Hindlimb muscle (tissue), 1 donor: Measurements from ENCODE around the gene TBX15. TPM values are rescaled to one million over a fixed set of nuclear protein-coding genes. Genes with fewer than 3 reads are reported as not detected.

Source experiments
- DNase-seq: peaks from one replicate; pipeline ENCODE4 v3.0.0-alpha.2; 2013
- polyA plus RNA-seq: library from polyadenylated mRNA; unstranded; fragments of 120-200 nt; gene quantifications from one replicate; pipeline ENCODE4 v1.2.1, GENCODE V29; 2013; ENCODE audit not compliant: insufficient read length

The TBX15 gene
- polyA plus RNA-seq, 1 donor, result 61.2 TPM

DNA sequence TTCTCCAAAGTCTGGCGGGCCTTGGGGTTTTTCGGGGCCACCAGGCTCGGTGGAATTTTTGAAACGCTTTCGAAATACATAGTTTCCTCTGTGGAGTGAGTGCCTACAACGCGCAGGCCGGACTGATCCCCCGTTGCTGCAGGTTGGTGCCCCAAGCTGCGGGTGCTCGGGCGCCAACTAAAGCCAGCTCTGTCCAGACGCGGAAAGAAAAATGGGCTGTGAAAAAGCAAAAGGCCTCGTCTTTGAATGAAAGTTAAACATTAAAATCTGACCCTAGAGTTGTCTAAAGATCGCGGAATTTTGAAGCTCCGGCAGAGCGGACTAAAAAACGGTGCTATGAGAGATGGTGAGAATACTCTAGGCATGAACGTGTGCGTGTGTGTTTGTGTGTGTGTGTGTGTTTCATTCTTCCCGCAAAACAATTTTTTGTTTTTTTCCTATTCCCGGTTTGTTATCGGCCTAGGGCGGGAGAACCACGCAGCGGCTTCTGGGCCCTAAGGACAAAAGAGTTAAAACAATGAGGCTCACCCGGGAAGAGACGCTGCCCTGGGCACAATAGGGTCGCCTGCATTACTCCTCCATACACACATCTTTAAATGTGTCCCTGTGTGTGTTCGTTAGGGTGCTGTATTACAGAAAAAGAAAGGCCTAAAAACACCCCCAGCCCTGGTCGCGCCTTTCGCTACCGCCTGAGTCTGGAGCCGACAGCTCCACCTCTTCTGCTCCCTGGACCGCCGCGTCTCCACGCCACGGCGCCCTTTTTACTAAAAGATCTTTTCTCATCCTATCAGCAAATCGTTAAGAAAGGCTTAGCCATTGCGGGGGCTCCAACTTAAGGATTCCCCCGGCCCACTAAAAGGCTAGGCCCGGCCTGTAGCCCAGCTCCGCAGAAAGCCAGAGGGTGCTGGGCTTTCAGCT lies 3.2 kb downstream of the TBX15 start:
- peak; percentile 58 for DNase-seq

DNA sequence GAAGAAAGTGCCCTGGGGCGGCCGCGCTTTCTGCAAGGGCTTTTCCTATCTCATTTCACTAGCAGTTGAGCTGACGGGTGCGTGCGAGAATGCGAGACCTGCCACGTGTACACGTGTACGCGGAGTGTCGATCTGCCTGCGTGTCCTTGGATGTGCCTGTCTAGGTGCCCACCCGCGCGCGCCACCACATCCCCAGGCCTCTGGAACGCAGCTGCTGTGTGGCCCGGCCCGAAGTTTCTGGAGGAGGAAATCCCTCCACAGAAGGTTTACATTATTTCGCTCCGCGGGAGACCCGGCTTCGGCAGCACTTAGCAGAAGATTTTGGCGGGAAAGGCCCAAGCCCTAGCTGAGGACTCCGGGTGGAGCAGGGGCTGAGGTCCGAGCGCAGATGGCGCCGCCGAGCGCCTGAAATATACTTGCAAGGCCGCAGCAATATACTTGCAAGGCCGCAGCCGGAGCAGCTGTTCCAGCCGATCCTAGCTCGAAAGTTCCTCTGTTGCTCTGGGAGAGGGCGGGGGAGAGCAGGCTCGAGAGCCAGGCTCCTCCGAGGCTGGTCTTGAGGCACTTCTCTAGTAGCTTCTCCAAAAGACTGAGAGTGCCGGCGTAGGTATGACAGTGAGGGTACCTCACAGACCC lies 3.9 kb downstream of the TBX15 start:
- peak; percentile 84 for DNase-seq

DNA sequence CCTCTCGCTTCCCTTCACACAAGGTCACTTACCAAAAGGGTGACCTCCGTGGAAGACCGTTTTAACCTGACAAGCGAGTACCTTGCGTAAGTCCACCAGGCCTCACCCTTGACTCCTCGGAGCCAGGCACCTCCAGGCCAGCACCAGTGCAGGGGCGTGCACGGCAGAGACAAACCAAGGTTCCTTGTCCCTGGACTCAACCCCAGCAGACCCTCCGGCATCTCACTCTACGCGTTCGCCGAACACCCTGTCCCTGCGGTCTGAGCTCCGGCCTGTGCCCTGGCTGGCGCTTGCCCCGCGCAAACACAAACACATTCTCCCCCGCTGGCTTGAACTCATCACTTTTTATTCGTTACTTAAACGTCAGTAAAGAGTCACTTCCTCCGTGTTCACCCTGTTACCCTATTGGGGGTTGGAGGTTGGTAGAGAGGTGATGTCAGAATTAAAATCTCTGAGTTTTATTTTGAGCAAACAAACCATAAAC lies 4.5 kb downstream of the TBX15 start:
- DNase-seq, result no peak

DNA sequence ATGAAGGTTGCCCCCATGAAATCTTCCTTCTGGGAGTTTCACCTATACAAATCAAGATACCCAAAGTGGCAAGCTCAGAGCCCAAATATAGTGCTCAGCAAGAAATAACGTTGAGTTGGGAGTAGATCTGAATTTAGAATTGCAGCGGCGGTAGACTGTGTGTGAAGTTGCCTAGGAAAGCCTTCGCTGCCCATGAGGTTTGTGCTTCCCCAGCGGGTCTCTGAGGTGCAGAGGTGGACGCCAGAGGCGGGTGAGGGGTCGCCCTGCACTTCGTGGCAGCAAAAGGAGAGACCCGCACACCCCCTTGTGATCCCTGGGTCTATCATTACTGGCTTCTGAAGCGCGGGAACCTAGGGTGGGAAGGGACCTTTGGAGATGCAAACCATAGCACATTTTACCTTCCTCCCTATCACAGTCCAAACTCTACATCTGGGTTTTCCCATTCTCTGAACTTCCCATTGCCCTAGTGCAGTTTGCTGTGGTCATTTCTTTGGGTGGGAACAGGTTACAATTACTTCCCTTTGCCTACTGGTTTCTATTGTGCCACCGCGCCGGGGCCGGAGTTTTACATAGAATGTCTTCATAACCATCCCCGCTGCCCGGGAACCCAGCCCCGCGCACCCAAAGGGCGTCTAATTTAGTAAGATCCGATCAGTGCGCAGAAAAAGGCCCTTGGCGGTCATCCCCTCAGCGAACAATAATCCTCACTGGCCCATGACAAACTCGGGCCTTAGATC lies 5.2 kb downstream of the TBX15 start:
- DNase-seq, result peak; percentile 48

DNA sequence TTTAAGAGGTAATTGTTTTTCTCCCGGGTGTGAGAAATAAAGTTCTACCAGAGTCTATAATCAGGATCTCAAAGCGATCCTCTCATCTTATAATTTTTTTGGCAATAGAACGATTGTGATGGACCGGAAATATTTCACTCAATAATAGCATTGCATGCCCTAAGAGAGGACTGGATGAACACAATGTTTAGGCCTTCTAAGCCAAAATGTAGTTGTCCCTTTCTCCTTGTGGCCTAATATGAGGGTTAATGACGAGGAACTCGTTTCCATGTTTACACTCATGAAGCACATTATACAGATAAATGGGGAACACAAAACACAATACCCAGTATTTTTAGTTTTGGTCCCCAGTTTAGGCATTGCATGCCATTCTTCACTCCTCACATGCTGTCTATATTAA lies 5.9 kb downstream of the TBX15 start:
- no peak for DNase-seq

DNA sequence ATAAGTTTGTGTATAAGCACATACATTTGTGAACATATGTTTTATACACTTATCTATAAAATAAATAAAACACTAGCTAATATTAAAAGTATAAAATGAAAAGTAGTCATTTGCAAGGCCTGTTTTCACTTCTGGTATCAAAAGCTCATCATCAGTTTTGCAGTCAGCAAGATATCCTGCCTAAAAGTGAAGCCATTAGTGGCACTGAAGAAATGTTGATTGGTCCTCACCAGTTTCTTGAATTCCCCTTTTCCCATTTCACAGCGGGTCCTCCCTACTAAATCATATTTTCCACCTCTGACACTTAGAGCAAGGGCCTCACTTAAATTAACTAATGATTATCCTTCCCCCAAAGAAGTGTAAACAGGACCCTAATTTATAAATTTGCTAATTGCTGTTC lies 6.7 kb downstream of the TBX15 start:
- no peak for DNase-seq

DNA sequence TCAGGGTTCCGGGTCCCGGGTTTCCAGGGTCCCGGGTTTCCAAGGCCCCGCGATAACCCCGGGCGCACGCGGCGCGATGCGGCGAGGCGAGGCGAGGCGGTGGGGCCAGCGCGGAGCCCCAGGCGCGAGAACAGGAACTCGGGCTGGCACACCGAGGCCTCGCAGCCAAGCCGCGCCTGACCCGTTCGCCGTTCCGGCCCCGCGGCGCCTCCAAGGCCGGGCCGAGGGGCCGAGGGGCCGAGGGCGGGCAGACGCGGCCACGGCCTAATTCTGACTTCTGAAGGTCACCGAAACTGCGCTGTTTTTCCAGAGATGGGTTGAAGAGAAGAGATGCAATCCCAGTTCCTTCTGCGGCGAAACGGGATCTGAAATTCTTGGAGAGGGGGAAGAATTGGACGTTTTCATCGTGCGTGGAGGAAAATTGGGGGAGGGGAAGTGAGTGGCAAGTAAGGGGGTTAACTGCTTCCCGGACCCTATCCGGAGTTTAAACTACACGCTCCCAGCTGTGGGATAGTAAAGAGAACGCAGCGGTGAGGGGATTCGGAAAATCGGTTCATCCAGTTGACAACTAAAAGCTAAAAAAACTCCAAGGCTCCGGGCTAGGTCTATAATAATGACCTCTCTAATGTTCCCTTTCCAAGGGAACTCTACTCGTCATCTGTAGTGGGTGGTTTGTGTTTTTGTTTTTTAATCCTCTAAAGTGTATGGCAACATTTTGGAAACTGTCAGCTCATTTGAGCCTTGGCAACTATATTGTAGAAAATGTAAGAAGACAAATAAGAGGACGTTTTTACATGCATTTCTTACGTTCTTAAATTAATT lies 8.2 kb downstream of the TBX15 start:
- no peak for DNase-seq

DNA sequence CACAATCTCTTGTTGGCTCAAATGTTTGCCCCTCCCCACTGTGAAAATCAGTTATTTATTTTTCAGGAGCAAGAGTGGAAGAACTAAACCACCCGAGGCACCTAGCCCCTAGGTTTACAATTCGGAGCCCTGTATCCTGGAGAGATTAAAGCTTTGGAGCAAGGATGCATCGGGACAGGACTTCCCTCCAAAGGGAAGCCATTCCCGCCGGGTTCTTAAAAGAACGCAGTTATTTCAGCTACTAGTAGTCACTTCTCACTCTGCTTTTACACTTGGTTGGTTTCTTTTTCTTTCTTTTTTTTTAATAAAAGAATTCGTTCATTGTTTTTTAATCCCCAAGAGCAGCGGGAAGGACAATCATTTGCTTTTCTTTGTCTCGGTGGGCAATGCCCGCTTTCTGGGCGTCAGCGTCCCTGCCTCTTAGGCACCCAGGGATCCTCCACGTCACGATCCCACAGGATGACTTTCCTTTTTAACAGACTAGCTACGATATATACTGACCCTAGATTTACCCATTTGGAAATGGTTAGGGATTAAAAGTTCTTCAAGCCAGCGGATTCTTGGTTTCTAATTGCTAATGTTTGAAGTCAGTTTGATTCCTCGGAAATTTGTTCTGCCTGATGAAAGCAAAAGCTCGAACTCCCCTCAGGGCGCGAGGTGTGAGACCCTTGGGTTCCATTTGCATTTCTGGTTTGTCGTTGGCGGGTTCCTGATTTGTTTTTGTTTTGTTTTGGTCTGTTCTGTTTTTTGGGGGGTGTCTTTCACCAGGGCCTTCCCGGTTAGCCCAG lies 9.0 kb downstream of the TBX15 start:
- no peak for DNase-seq

DNA sequence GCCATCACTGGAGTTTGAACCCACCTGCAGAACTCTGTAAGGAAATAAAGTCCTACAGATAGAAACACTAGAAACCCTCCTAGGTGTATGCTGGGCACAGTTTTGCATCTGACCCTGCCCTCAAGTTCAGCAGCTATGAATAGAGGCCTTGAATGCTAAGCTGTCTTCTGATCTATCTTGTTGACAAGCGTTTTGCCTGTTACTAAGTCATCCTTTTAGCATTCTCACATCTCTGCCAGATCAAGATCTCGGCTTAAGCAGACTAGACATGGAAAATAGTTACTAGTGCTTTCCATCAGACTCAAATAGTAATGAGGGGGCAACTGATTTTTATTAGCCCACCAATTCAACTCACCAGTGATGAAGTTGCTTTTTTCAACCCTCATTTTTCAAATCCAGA lies 10.5 kb downstream of the TBX15 start:
- no peak for DNase-seq

DNA sequence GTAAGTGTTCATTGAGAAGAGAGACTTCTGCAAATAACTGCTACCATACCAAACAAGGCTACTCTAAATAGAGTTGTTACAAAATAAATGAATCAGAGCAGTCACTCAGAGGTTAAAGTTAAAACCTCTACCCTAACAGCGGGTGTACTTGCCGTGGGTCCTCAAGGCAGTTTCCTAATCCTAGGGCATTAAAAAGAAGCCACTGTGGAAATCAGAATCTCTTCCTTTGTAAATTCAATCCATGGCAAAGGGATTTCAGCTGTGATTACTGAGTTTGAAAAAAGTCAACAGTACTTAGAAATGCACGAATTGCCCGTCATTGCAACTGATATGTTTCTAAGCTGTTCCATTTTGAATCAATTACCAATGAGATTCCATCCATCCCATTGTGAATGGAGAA lies 13.5 kb downstream of the TBX15 start:
- no peak for DNase-seq

DNA sequence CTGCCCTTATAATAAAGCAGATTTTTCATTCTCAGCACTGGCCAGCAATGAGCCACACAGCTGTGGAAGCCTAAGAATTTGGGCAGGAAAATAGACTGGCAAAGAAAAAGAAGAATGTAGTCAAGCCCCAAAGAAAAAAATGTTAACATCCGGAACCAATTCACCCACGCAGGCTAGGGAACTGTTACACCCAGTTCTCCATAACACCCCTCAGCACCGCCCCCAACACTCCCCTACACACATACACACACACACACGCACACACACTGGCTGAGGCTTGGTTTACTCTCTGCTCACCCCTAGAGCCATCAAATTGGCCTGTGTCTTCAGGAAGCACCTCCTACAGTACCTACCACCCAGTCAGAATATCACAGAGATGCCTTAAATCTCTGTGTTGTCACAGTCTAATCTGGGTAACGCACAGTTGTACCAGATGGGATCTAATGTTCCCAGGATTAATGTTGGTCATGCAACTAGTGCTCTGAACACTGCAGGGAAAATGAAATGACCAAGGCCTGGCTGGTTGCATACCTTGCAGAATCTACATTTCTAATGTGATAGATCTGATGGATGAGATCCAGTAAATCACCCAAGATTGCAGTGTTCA lies 14.5 kb downstream of the TBX15 start:
- DNase-seq, result no peak

DNA sequence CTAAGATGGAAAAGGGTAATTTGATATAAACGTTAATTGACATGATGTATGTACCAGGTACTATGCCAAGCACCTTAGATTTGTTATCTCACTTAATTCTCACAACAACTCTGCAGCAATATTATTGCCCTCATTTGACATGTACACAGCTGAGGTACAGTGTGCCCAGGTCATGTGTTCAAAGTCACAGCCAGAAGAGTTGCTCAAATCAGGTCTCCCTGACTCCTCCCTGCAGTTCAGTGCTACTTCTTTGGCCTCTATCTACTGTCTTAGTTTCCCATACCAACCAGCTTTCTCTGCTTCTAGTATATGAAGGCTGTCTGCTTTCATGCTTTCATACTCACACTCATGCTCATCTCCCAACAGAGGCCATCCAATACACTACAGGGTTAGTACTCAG lies 15.1 kb downstream of the TBX15 start:
- no peak for DNase-seq

DNA sequence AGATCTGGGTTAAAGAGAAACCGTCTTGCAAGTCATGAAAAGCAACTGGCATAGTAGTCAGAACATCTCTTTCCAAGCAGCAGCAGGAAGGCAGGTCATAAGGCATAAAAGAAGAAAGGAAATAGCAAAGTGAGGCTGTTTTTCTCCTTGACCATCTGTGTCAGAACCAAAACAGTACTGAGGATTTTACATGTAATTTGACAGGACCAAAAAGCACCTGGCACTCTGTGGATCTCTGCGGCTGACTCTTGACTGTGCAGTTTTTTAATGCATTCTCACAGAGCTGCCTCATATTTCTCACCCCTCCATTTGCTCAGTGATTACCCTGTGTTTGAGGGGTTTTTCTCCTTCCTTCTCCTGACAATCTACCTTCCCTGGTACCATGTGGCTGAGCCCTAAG lies 17.7 kb downstream of the TBX15 start:
- DNase-seq, result no peak

DNA sequence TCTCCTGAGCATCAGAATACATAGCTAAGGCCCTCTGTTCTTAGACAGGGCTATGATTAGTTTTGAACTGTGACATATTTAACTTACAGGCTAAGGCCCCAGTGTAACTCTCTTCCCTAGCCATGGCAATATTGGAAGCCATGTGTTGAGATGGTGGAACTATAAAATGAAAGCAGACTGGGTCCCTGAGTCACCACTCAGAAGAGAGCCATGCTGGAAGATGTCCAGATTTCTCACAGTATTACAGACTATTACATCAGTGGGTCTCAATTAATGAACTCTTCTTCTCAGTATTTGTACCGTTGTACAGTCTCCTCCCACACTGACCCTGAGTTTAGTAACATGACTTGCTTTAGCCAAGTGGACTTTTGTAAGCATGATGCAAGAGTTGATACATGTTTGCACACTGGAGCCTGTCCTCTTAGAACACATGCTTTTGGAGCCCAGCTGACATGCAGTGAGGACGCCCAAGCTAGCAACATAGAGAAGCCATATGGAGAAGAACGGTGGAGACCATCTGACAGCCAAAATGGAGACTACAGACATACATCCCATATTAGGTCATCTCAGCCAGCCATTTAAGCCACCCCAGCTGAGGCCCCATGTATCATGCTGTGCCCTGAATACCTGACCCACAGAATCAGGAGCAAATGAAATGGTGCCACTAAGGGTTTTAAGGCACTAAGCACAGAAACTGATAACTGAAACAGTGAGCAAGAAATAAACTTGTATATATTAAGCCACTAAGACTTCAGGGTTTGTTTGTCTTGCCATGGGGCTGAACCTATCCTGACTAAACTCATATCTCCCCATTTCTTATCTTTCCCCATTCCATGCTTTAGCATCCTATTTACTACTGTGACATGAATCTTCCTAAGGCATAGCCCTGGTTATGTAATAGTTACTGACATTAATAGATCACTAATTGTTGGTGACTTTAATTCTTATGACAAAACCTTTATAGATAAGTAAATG lies 24.4 kb downstream of the TBX15 start:
- DNase-seq, result no peak

DNA sequence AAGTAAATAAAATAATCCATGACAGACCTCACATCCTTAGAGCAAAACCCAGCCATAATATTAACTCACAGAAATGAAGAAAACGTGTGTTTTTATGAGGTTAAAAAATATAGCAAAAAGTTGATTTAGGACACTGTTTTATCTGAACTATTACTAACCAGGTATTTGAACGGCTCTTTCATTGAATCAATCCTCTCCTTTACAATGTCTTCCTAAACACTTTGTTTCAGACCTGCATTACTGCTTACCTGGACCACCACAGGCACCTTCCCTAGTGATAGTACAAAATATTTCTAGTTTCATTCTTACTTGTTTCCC lies 25.0 kb downstream of the TBX15 start:
- DNase-seq, result no peak

DNA sequence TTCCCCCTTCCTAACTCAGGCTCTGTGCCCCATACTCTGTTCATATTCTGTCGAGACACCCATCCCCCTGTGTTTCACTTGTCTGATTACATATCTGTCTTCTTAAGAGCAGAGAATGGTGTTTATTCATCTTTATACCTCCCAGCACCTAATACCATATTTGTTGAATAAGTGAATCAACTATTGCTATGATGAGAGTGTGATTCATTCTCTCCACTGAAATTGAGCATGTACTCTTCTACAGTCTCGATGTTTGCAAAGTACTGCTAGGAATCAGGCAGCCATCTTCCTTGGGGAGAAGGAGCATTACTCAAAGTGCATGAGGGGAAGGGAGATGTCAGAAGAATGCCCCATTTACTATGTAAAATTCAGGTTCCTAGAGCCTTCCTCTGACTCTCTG lies 27.0 kb downstream of the TBX15 start:
- DNase-seq, result no peak

DNA sequence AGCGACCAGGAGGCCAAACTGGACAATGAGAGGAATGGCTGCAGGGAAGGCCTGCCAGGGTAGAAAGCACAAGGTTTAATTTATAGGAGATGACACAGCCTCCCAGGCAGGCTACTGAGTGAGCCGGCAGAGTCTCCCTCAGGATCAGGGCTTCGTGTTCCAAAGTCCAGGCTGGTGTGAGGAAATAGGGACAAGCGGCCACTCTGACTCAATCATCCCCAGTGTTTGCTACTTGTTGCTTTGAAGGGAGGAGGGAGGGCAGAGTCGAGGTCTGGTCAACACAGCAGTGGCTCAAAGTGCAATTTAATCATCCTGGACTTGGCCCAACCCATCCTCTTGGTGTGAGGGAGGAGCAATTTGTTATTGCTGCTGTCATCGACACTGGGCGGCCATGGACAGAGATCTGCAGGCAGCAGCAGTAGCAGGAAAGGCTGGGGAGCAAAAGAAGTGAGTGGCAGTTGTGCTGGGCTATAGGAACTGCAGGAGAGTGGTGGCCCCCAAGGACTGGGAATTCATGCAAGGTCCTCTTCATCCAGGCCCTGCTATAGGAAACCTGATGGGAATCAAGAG lies 27.5 kb downstream of the TBX15 start:
- no peak for DNase-seq

DNA sequence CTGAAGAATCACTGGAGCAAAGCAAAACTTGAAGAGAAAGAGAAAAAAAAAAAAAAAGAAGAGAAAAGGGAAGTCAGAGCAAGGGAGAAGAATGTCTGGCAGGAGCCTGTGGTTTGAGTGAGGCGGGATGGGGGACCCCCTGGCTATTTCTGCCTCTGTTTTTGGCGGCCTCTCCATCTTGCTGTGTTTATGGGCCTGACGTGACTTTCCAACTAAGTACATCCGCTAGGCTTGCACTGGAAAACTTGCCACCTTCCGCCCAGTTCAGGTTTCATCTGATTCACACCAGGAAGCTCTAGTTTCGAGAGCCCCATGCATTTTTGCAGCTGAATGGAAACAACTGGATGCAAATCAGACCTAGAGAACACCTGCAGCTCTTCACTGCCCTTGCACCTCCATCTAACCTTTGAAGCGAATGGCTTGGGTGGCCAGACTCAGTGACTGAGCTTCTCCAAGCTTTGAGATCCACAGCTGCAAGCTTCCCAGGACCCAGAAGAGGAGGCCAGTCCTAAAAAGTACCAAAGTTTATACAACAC lies 28.0 kb downstream of the TBX15 start:
- DNase-seq, result no peak

DNA sequence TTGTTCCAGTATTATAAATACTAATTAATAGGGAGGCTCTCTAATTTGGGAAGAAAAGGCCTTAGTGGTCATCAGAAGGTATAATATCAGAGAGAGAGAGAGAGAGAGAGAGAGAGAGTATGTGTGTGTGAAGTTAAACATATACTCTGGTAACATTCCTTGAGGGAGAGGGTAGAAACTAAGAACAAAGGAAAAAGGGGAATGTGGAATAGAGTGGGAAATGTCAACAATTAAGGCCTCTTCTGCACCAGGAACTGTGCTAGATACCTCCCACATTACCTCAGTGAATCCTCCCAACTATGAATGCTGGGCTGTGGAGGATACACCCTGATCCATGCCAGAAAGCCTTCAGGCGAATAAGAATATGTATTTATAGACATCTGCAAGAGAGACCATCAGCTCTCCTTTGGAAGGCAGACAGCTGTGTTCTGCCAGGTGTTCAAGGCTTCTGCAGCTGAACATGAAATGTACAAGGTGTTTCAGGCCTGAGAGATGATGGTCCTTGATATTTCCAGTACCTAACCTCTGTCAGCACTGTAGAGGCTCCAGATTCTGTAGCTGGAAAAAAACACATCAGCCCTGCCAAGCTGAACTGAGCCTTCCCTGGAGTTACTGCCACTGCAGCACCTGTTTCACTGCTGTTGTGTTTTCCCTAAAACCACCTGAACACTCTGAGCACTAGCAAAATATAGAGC lies 29.1 kb downstream of the TBX15 start:
- DNase-seq, result no peak
